Liver (tissue), 9 donors: ENCODE data around the gene SMIM31. TPM values are rescaled to one million over a fixed set of nuclear protein-coding genes. Genes with fewer than 3 reads are reported as not detected.

ENCODE experiments used
- DNase-seq: peaks from one replicate; pipeline ENCODE4 v3.0.0-alpha.2; 2017; ENCODE audit warnings: low spot score
- H3K27ac ChIP-seq, 2 donors: one replicate each; pipeline ENCODE4 v1.7.0; 2013; ENCODE audit warnings: inconsistent platforms in 2 of 2, low read length in 2 of 2, control low read depth in 1 of 2, low read depth in 1 of 2, mild to moderate bottlenecking in 1 of 2
- H3K27me3 ChIP-seq, 4 donors: one replicate each; pipeline versions ENCODE4 v1.6.1 to v1.7.0; 2013; ENCODE audit warnings: low read length in 3 of 4, inconsistent platforms in 1 of 4, mild to moderate bottlenecking in 1 of 4, moderate library complexity in 1 of 4; ENCODE audit not compliant: control insufficient read depth in 4 of 4, insufficient read depth in 4 of 4
- H3K36me3 ChIP-seq, 4 donors: one replicate each; pipeline versions ENCODE4 v1.6.1 to v1.7.0; 2013; ENCODE audit warnings: low read length in 3 of 4, mild to moderate bottlenecking in 3 of 4, low read depth in 1 of 4, moderate library complexity in 1 of 4; ENCODE audit not compliant: control insufficient read depth in 4 of 4, insufficient read depth in 3 of 4
- H3K4me1 ChIP-seq, 4 donors: one replicate each; pipeline versions ENCODE4 v1.6.1 to v1.7.0; 2013; ENCODE audit warnings: low read length in 3 of 4, mild to moderate bottlenecking in 3 of 4, moderate library complexity in 1 of 4; ENCODE audit not compliant: control insufficient read depth in 4 of 4, insufficient read depth in 4 of 4
- H3K4me3 ChIP-seq, 3 donors: one replicate each; pipeline versions ENCODE4 v1.6.1 to v1.7.0; 2013; ENCODE audit warnings: low read length in 3 of 3, control low read depth in 1 of 3, low read depth in 1 of 3, mild to moderate bottlenecking in 1 of 3
- H3K9ac ChIP-seq, 2 donors: one replicate each; pipeline ENCODE4 v1.7.0; 2013; ENCODE audit warnings: low read length in 2 of 2, mild to moderate bottlenecking in 2 of 2, moderate library complexity in 2 of 2, control low read depth in 1 of 2, low read depth in 1 of 2
- H3K9me3 ChIP-seq, 4 donors: one replicate each; pipeline versions ENCODE4 v1.6.1 to v1.7.0; 2013; ENCODE audit warnings: low read length in 3 of 4; ENCODE audit not compliant: control insufficient read depth in 4 of 4
- EGR1 ChIP-seq, 2 donors: IDR thresholded peaks; 2 replicates each; pipeline ENCODE4 v1.6.1; 2016 to 2018; ENCODE audit warnings: antibody characterized with exemption in 2 of 2, low read depth in 2 of 2
- FOXA1 ChIP-seq: IDR thresholded peaks from 2 replicates; pipeline ENCODE4 v1.6.1; 2016; ENCODE audit warnings: antibody characterized with exemption
- FOXA2 ChIP-seq: IDR thresholded peaks from 2 replicates; pipeline ENCODE4 v1.6.1; 2016; ENCODE audit warnings: antibody characterized with exemption
- GABPA ChIP-seq, 2 donors: IDR thresholded peaks in 1 of 2; conservative IDR thresholded peaks in 1 of 2; 2 replicates each; pipeline ENCODE4 v1.6.1; 2016; ENCODE audit warnings: antibody characterized with exemption in 2 of 2, mild to moderate bottlenecking in 1 of 2, moderate library complexity in 1 of 2
- HNF4A ChIP-seq, 2 donors: conservative IDR thresholded peaks; 2 replicates each; pipeline ENCODE4 v1.6.1; 2016; ENCODE audit warnings: antibody characterized with exemption in 2 of 2, mild to moderate bottlenecking in 2 of 2
- HNF4G ChIP-seq: IDR thresholded peaks from 2 replicates; pipeline ENCODE4 v1.6.1; 2016; ENCODE audit warnings: antibody characterized with exemption
- JUND ChIP-seq, 2 donors: IDR thresholded peaks; 2 replicates each; pipeline ENCODE4 v1.6.1; 2016; ENCODE audit warnings: antibody characterized with exemption in 2 of 2
- NR2F2 ChIP-seq: IDR thresholded peaks from 2 replicates; pipeline ENCODE4 v1.6.1; 2016; ENCODE audit warnings: antibody characterized with exemption
- RAD21 ChIP-seq, 2 donors: IDR thresholded peaks; 2 replicates each; pipeline ENCODE4 v1.6.1; 2016; ENCODE audit warnings: antibody characterized with exemption in 2 of 2, mild to moderate bottlenecking in 2 of 2
- RXRA ChIP-seq, 2 donors: IDR thresholded peaks; 2 replicates each; pipeline ENCODE4 v1.6.1; 2017 to 2018; ENCODE audit warnings: antibody characterized with exemption in 2 of 2, mild to moderate bottlenecking in 1 of 2
- SP1 ChIP-seq: IDR thresholded peaks from 2 replicates; pipeline ENCODE4 v1.6.1; 2018; ENCODE audit warnings: antibody characterized with exemption, mild to moderate bottlenecking
- TAF1 ChIP-seq: conservative IDR thresholded peaks from 2 replicates; pipeline ENCODE4 v1.6.1; 2016; ENCODE audit warnings: antibody characterized with exemption, mild to moderate bottlenecking
- YY1 ChIP-seq: IDR thresholded peaks from 2 replicates; pipeline ENCODE4 v1.6.1; 2016; ENCODE audit warnings: antibody characterized with exemption, mild to moderate bottlenecking
- WGBS: extraction: QIAGEN DNeasy Blood & Tissue Kit; methylation state at CpG from one replicate; pipeline ENCODE4 v1.1.7; 2013; 5-methylcytosine and 5-hydroxymethylcytosine counted together
- polyA plus RNA-seq, 2 donors: library from polyadenylated mRNA; stranded (reverse) in 1 of 2; unstranded in 1 of 2; fragments of 200-250 nt in 1 of 2; fragments of >200 nt in 1 of 2; fragmentation: Nextera tagmentation in 1 of 2; extraction: Ambion mirVana in 1 of 2; gene quantifications; one replicate each; pipeline versions ENCODE4 v1.2.1 to v1.2.3, GENCODE V29; 2013 to 2015
- total RNA-seq, 2 donors: library from RNA; depleted of rRNA; stranded (reverse); fragments of >200 nt; gene quantifications; one replicate each; pipeline ENCODE4 v1.2.3, GENCODE V29; 2014
- TF ChIP-seq, protein P1 (sequence below): fragments of 150-350 bp; IDR thresholded peaks from 2 replicates; pipeline ENCODE4 v1.5.1; 2017; ENCODE audit warnings: improper control_type of control experiment, low read depth, low read length; ENCODE audit not compliant: missing input control
- TF ChIP-seq, protein P2 (sequence below): IDR thresholded peaks from 2 replicates; pipeline ENCODE4 v1.6.1; 2016; ENCODE audit warnings: antibody characterized with exemption
- TF ChIP-seq, protein P3 (sequence below): IDR thresholded peaks from 2 replicates; pipeline ENCODE4 v1.6.1; 2016; ENCODE audit warnings: antibody characterized with exemption, mild to moderate bottlenecking
- TF ChIP-seq, protein P4 (sequence below): IDR thresholded peaks from 2 replicates; pipeline ENCODE4 v1.6.1; 2016; ENCODE audit warnings: antibody characterized with exemption
- TF ChIP-seq, protein P5 (sequence below): IDR thresholded peaks from 2 replicates; pipeline ENCODE4 v1.6.1; 2016; ENCODE audit warnings: antibody characterized with exemption
- donor health status: healthy.
- donor health status: healthy.
- donor health status: healthy.
- donor health status: healthy.
- donor health status: healthy.

SMIM31 gene
- total and polyA plus RNA-seq, 4 donors = not detected

DNA sequence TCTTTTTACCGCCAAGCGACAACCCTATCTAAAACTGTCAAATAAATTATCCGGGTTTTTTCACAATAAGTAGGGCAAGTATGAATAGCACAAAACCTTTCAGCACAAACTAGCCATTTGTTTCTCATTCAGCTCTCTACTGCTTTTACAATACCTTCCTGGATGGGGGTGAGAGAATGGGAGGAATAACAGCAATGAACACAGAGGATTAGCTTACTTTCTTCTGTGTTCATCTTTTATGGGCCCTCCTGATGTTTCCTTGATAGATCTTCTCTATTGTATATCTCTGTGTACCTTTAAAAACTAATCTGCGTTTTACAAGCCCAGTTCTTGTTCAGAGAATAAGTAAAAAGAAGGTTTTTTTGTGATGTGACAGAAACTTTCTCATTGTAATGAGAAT, 67.8 kb downstream of the SMIM31 start:
- Histone ChIP-seq H3K27me3 (no peaks in the 10 kb centered on the region), H3K4me1 (no peaks in the 10 kb centered on the region), H3K9me3 (no peaks in the 10 kb centered on the region), H3K36me3 (no peaks in the 10 kb centered on the region), H3K9ac (no peak overlapping the region), H3K27ac (no peak overlapping the region), H3K4me3 (no peak overlapping the region)
- WGBS = 61% methylated on average over 4 of the region's 4 CpGs
- TF ChIP-seq RXRA (IDR thresholded peaks at IDR 0.05) = no peak
- no peak for TF ChIP-seq HNF4A (conservative IDR thresholded peaks at IDR 0.05)
- TF ChIP-seq, protein P1, sequence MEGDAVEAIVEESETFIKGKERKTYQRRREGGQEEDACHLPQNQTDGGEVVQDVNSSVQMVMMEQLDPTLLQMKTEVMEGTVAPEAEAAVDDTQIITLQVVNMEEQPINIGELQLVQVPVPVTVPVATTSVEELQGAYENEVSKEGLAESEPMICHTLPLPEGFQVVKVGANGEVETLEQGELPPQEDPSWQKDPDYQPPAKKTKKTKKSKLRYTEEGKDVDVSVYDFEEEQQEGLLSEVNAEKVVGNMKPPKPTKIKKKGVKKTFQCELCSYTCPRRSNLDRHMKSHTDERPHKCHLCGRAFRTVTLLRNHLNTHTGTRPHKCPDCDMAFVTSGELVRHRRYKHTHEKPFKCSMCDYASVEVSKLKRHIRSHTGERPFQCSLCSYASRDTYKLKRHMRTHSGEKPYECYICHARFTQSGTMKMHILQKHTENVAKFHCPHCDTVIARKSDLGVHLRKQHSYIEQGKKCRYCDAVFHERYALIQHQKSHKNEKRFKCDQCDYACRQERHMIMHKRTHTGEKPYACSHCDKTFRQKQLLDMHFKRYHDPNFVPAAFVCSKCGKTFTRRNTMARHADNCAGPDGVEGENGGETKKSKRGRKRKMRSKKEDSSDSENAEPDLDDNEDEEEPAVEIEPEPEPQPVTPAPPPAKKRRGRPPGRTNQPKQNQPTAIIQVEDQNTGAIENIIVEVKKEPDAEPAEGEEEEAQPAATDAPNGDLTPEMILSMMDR = no peak
- no peak for TF ChIP-seq EGR1 (IDR thresholded peaks at IDR 0.05; ENCODE audit: low read depth in 2 of 2)
- no peak for TF ChIP-seq RAD21 (IDR thresholded peaks at IDR 0.05)
- DNase-seq = no peak

- Histone ChIP-seq H3K4me1 (no peaks in the 10 kb centered on the region), H3K27me3 (no peaks in the 10 kb centered on the region), H3K36me3 (no peaks in the 10 kb centered on the region), H3K27ac (no peak overlapping the region), H3K9me3 (no peaks in the 10 kb centered on the region), H3K9ac (no peak overlapping the region), H3K4me3 (no peak overlapping the region)
- 63% methylated on average over 4 of the region's 4 CpGs for WGBS
- TF ChIP-seq HNF4G (no peak), TAF1 (no peak)
- DNase-seq = no peak
These were observed 70.7 kb downstream of the SMIM31 start for GRCh38 chr4:164824581-164824980.

DNA sequence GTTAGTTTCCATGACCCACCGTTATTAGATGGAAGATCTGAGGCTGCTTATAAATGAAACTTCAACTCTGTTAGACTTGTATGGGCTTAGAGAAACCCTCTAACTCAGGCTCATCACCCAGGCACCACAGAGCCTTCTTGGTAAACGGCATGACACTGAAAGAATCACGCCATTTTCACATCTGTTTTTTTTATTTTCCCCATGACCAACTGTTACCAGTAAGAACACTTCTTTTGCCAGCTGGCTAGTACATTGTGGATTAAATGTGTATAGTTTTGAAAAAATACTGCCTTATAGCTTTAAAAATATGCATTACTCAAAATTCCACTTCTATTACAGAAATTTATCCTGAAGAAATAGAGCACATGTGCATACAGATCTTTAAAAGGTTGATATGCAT, 75.0 kb downstream of the SMIM31 start:
- Histone ChIP-seq H3K27ac (no peak overlapping the region), H3K4me3 (no peak overlapping the region), H3K9me3 (no peaks in the 10 kb centered on the region), H3K36me3 (no peaks in the 10 kb centered on the region), H3K4me1 (no peaks in the 10 kb centered on the region), H3K27me3 (no peaks in the 10 kb centered on the region), H3K9ac (no peak overlapping the region)
- WGBS = 70% methylated on average over 3 of the region's 3 CpGs
- DNase-seq = no peak
- no peak for TF ChIP-seq HNF4G
- no peak for TF ChIP-seq EGR1 (IDR thresholded peaks at IDR 0.05; ENCODE audit: low read depth in 2 of 2)
- TF ChIP-seq, protein P1 = no peak
- TF ChIP-seq, protein P2, sequence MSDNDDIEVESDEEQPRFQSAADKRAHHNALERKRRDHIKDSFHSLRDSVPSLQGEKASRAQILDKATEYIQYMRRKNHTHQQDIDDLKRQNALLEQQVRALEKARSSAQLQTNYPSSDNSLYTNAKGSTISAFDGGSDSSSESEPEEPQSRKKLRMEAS = no peak
- TF ChIP-seq RAD21 (IDR thresholded peaks at IDR 0.05) = no peak
- TF ChIP-seq FOXA1 = no peak
- TF ChIP-seq, protein P3, sequence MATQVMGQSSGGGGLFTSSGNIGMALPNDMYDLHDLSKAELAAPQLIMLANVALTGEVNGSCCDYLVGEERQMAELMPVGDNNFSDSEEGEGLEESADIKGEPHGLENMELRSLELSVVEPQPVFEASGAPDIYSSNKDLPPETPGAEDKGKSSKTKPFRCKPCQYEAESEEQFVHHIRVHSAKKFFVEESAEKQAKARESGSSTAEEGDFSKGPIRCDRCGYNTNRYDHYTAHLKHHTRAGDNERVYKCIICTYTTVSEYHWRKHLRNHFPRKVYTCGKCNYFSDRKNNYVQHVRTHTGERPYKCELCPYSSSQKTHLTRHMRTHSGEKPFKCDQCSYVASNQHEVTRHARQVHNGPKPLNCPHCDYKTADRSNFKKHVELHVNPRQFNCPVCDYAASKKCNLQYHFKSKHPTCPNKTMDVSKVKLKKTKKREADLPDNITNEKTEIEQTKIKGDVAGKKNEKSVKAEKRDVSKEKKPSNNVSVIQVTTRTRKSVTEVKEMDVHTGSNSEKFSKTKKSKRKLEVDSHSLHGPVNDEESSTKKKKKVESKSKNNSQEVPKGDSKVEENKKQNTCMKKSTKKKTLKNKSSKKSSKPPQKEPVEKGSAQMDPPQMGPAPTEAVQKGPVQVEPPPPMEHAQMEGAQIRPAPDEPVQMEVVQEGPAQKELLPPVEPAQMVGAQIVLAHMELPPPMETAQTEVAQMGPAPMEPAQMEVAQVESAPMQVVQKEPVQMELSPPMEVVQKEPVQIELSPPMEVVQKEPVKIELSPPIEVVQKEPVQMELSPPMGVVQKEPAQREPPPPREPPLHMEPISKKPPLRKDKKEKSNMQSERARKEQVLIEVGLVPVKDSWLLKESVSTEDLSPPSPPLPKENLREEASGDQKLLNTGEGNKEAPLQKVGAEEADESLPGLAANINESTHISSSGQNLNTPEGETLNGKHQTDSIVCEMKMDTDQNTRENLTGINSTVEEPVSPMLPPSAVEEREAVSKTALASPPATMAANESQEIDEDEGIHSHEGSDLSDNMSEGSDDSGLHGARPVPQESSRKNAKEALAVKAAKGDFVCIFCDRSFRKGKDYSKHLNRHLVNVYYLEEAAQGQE = no peak
- no peak for TF ChIP-seq RXRA (IDR thresholded peaks at IDR 0.05)
- TF ChIP-seq, protein P4, sequence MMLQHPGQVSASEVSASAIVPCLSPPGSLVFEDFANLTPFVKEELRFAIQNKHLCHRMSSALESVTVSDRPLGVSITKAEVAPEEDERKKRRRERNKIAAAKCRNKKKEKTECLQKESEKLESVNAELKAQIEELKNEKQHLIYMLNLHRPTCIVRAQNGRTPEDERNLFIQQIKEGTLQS = no peak
- TF ChIP-seq JUND (IDR thresholded peaks at IDR 0.05) = no peak
- no peak for TF ChIP-seq YY1
- TF ChIP-seq HNF4A (conservative IDR thresholded peaks at IDR 0.05) = no peak
- TF ChIP-seq FOXA2 = no peak
- no peak for TF ChIP-seq GABPA (IDR thresholded peaks at IDR 0.05 in 1 of 2, conservative IDR thresholded peaks at IDR 0.05 in 1 of 2)
- no peak for TF ChIP-seq NR2F2
- TF ChIP-seq, protein P5, sequence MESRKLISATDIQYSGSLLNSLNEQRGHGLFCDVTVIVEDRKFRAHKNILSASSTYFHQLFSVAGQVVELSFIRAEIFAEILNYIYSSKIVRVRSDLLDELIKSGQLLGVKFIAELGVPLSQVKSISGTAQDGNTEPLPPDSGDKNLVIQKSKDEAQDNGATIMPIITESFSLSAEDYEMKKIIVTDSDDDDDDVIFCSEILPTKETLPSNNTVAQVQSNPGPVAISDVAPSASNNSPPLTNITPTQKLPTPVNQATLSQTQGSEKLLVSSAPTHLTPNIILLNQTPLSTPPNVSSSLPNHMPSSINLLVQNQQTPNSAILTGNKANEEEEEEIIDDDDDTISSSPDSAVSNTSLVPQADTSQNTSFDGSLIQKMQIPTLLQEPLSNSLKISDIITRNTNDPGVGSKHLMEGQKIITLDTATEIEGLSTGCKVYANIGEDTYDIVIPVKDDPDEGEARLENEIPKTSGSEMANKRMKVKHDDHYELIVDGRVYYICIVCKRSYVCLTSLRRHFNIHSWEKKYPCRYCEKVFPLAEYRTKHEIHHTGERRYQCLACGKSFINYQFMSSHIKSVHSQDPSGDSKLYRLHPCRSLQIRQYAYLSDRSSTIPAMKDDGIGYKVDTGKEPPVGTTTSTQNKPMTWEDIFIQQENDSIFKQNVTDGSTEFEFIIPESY = no peak
- no peak for TF ChIP-seq SP1
- no peak for TF ChIP-seq TAF1
